Measurements from ENCODE around the gene TOR1AIP2. TPM values are rescaled to one million over a fixed set of nuclear protein-coding genes. Genes with fewer than 3 reads are reported as not detected.

Gene TOR1AIP2
- total and polyA plus RNA-seq, 2 of the 13 experiments (the other 11 are each of a cell fraction or from before 2014, with no cell fraction given) = 35.2 to 65.8 TPM

DNA sequence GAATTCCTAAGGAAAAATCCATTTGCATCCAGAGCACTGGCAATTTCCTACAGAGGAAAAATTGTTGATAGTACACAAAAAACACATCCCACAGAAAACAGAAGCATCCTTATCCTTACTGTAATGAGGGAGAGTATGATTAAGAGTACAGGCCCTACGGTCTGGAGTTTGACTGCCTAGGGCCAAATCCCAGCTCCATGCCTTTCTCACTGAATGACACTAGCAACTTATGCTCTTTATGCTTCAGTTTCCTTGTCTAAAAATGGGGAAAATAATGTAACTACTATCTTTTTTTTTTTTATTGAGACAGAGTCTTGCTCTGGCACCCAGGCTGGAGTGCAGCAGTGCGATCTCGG is 49.2 kb upstream of the TOR1AIP2 start:
- Histone ChIP-seq H4K20me1 (ENCODE audit: insufficient read depth, low read length) (no peaks in the 10 kb centered on the region), H3K9ac (ENCODE audit: insufficient read depth, low read depth, low read length) (no peak overlapping the region), H3K4me3 (replicated peaks in 1 of 3; ENCODE audit: insufficient read depth in 1 of 3, low read depth in 2 of 3, low read length in 3 of 3) (no peak overlapping the region), H3K79me2 (ENCODE audit: insufficient read depth, low read length) (no peaks in the 10 kb centered on the region), H3K27me3 (ENCODE audit: control insufficient read depth in 1 of 2, insufficient read depth in 2 of 2, low read length in 2 of 2) (no peaks in the 10 kb centered on the region), H3K36me3 (replicated peaks in 1 of 2; ENCODE audit: control insufficient read depth in 1 of 2, insufficient read depth in 2 of 2, low read length in 2 of 2) (no peaks in the 10 kb centered on the region), H3K27ac (ENCODE audit: extremely low read length, insufficient read depth, low read length) (no peak overlapping the region), H3K9me3 (ENCODE audit: low read length) (no peaks in the 10 kb centered on the region), H3K4me2 (ENCODE audit: low read depth, low read length) (no peak overlapping the region), H2AFZ (ENCODE audit: low read length) (no peak overlapping the region), H3K4me1 (ENCODE audit: insufficient read depth, low read length) (peaks cover 11% of the 10 kb centered on the region)
- ChIA-PET CTCF (ENCODE audit: low intra/inter-chr PET ratio, low total read pairs) (no interaction called here), POLR2A (no interaction called here)
- in situ Hi-C loops (cut with HindIII; ENCODE audit: extremely low pct_ligation_motif_present, low pct_unique_long_range_greater_than_20kb) = no loop called here
- WGBS (ENCODE audit: low lambda C conversion rate) = 84% methylated on average over 3 of the region's 3 CpGs
- DNase-seq (ENCODE audit: low spot score) (no peak), FAIRE-seq (no peak), ATAC-seq (no peak)
- intact Hi-C loops (cut with micrococcal nuclease; ENCODE audit: unreplicated experiment) = no loop called here
- TF ChIP-seq, protein P1, sequence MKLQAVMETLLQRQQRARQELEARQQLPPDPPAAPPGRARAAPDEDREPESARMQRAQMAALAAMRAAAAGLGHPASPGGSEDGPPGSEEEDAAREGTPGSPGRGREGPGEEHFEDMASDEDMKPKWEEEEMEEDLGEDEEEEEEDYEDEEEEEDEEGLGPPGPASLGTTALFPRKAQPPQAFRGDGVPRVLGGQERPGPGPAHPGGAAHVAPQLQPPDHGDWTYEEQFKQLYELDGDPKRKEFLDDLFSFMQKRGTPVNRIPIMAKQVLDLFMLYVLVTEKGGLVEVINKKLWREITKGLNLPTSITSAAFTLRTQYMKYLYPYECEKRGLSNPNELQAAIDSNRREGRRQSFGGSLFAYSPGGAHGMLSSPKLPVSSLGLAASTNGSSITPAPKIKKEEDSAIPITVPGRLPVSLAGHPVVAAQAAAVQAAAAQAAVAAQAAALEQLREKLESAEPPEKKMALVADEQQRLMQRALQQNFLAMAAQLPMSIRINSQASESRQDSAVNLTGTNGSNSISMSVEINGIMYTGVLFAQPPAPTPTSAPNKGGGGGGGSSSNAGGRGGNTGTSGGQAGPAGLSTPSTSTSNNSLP (IDR thresholded peaks at IDR 0.05; ENCODE audit: low read depth, low read length) = no peak
- BruUV-seq (replicated peaks) = no TSS peak

DNA sequence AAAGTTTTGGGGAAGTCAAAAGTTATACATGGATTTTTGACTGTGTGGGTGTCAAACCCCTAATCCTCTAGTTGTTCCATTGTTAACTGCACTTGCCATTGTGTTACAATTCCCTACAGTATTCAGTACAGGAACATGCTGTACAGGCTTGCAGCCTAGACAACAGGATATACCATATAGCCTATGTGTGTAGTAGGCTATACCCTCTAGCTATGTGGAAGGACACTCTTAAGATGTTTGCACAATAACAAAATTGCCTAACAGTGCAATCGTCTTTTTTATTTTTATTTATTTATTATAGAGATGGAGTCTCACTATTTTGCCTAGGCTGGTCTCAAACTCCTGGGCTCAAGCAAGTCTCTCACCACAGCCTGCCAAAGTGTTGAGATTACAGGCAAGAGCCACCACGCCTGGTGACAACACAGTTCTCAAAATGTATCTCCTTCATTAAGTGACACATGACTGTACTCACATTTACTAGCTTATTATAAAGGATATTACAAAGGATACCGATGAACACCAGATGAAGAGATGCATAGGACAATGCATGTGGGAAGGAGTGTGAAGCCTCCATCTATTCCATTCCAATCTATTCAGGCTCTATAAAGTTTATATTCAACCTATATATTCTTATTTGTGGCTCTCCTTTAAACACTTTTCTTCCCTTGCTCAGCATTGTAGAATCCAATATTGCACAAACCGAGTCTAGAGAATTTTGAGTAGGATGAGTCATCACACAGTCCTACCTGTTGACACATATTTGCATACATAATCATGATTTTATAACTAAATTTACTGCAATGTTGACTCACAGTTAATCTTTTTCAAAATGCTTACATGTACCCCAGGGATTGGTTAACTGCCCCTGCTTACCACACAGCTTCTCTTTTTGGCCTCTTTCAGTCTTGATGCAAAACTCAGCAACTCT is 48.6 kb upstream of the TOR1AIP2 start:
- H3K27me3 ChIP-seq (ENCODE audit: control insufficient read depth in 1 of 2, insufficient read depth in 2 of 2, low read length in 2 of 2) = no peaks in the 10 kb centered on the region
- FAIRE-seq (no peak), ATAC-seq (no peak), DNase-seq (ENCODE audit: low spot score) (no peak)
- 69% methylated on average over 4 of the region's 4 CpGs for whole genome bisulfite sequencing (ENCODE audit: low lambda C conversion rate)
- no peak overlapping the region for H3K4me2 ChIP-seq (ENCODE audit: low read depth, low read length)
- H4K20me1 ChIP-seq (ENCODE audit: insufficient read depth, low read length) = no peaks in the 10 kb centered on the region
- H3K27ac ChIP-seq (ENCODE audit: extremely low read length, insufficient read depth, low read length) = no peak overlapping the region
- BruUV-seq (replicated peaks) = no TSS peak
- no peak overlapping the region for H2AFZ ChIP-seq (ENCODE audit: low read length)
- ChIA-PET CTCF (ENCODE audit: low intra/inter-chr PET ratio, low total read pairs) (no interaction called here), POLR2A (no interaction called here)
- no peak for TF ChIP-seq KDM5B (CRISPR knock-in tag; IDR thresholded peaks at IDR 0.05; ENCODE audit: borderline replicate concordance)
- TF ChIP-seq PHF20 (CRISPR knock-in tag; IDR thresholded peaks at IDR 0.05) = no peak
- TF ChIP-seq EEA1 (CRISPR knock-in tag; IDR thresholded peaks at IDR 0.05; ENCODE audit: borderline replicate concordance) = no peak
- no peak for TF ChIP-seq HOXA3 (CRISPR knock-in tag; IDR thresholded peaks at IDR 0.05)
- TF ChIP-seq MIER3 (CRISPR knock-in tag; IDR thresholded peaks at IDR 0.05; ENCODE audit: borderline replicate concordance) = no peak
- TF ChIP-seq ZNF605 (CRISPR knock-in tag; IDR thresholded peaks at IDR 0.05) = no peak
- TF ChIP-seq, protein P2, sequence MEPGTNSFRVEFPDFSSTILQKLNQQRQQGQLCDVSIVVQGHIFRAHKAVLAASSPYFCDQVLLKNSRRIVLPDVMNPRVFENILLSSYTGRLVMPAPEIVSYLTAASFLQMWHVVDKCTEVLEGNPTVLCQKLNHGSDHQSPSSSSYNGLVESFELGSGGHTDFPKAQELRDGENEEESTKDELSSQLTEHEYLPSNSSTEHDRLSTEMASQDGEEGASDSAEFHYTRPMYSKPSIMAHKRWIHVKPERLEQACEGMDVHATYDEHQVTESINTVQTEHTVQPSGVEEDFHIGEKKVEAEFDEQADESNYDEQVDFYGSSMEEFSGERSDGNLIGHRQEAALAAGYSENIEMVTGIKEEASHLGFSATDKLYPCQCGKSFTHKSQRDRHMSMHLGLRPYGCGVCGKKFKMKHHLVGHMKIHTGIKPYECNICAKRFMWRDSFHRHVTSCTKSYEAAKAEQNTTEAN (CRISPR knock-in tag; conservative IDR thresholded peaks at IDR 0.05) = no peak
- no peaks in the 10 kb centered on the region for H3K9me3 ChIP-seq (ENCODE audit: low read length)
- no peaks in the 10 kb centered on the region for H3K79me2 ChIP-seq (ENCODE audit: insufficient read depth, low read length)
- H3K4me3 ChIP-seq (replicated peaks in 1 of 3; ENCODE audit: insufficient read depth in 1 of 3, low read depth in 2 of 3, low read length in 3 of 3) = no peak overlapping the region
- intact Hi-C loops (cut with micrococcal nuclease; ENCODE audit: unreplicated experiment) = no loop called here
- no peaks in the 10 kb centered on the region for H3K36me3 ChIP-seq (replicated peaks in 1 of 2; ENCODE audit: control insufficient read depth in 1 of 2, insufficient read depth in 2 of 2, low read length in 2 of 2)
- H3K4me1 ChIP-seq (ENCODE audit: insufficient read depth, low read length) = peaks cover 11% of the 10 kb centered on the region
- no peak overlapping the region for H3K9ac ChIP-seq (ENCODE audit: insufficient read depth, low read depth, low read length)
- in situ Hi-C loops (cut with HindIII; ENCODE audit: extremely low pct_ligation_motif_present, low pct_unique_long_range_greater_than_20kb) = no loop called here

Measured in HepG2 (cell line).